GM19099 (cell line): Measurements from ENCODE around the gene SETD1B.

Source experiments
- POLR2A ChIP-seq: IDR thresholded peaks from 3 replicates; pipeline ENCODE4 v1.6.1; 2011; ENCODE audit warnings: low read depth; ENCODE audit not compliant: insufficient read length; ENCODE audit errors: extremely low read depth

Gene SETD1B

DNA sequence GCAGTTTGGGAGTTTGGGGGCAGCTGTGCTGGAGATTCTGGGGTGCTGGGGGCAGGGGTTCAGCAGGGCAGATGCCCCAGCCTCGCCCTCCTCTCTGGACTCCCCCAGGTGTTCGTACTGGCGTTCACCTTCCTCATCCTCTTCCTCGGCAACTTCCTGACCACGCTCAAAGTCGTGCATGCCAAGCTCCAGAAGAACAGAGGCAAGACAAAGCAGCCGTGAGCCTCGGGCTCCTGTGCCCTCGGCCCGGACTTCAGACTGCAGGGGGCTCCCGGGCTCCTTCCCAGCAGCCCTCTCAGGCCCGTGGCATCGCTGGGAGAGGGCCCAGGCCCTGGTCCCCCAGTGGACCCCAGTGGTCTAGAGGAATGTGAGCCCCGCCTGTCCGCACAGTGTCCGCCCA lies 28.3 kb upstream of the SETD1B start:
- TF ChIP-seq POLR2A: no peak

GRCh38 chr12:121776190-121777098 lies 27.4 kb upstream of the SETD1B start:
- no peak for TF ChIP-seq POLR2A

- TF ChIP-seq POLR2A: peak; percentile 27
These were observed 25.0 kb upstream of the SETD1B start for GRCh38 chr12:121778567-121779421.

GRCh38 chr12:121779422-121779895 lies 24.4 kb upstream of the SETD1B start:
- no peak for TF ChIP-seq POLR2A

- TF ChIP-seq POLR2A: no peak
These were observed 23.4 kb upstream of the SETD1B start for GRCh38 chr12:121780429-121780828.

DNA sequence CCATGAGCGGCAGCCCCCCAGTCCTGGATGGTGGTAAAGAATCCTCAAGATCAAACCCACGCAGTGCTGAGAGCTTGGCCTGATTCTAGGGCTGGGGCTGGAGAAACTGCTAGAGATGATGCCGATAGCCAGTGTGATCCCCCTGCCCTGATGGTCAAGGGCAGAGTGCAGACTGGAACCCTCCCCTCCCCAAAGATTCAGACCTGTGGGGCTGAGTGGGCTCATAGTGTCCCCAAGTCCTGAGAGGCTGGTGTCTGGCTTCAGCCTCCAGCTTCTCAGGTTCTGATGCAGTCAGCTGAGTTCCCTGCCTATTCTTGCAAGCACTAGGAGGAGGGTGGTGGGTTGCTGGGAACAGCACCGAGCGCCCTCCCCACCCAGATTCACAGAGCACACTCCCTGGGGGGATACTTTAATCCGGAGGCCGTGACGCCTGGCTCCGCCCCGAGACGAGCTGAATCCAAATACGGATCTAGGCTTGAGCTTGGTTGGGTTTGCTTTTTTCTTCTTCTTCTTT lies 22.3 kb upstream of the SETD1B start:
- no peak for TF ChIP-seq POLR2A

- no peak for TF ChIP-seq POLR2A
These were observed 21.5 kb upstream of the SETD1B start for GRCh38 chr12:121781998-121782979.

GRCh38 chr12:121783766-121784165 lies 20.0 kb upstream of the SETD1B start:
- TF ChIP-seq POLR2A: no peak

DNA sequence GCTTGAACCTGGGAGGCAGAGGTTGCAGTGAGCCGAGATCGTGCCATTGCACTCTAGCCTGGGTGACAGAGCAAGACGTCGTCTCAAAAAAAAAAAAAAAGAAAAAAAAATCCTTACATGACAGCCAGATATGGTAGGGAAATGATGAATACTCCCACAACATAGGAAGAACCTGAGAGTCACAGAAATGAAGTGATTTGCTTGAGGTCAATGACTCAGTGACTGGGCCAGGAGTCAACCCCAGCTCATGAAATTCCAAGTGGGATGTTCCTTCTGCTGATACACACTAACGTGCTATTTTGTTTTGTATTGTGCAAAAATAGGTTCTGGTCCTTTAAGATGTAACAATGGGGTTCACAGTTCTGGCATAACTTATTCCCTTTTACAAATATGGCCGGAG lies 19.3 kb upstream of the SETD1B start:
- no peak for TF ChIP-seq POLR2A

- no peak for TF ChIP-seq POLR2A
These were observed 17.4 kb upstream of the SETD1B start for GRCh38 chr12:121786440-121786825.

DNA sequence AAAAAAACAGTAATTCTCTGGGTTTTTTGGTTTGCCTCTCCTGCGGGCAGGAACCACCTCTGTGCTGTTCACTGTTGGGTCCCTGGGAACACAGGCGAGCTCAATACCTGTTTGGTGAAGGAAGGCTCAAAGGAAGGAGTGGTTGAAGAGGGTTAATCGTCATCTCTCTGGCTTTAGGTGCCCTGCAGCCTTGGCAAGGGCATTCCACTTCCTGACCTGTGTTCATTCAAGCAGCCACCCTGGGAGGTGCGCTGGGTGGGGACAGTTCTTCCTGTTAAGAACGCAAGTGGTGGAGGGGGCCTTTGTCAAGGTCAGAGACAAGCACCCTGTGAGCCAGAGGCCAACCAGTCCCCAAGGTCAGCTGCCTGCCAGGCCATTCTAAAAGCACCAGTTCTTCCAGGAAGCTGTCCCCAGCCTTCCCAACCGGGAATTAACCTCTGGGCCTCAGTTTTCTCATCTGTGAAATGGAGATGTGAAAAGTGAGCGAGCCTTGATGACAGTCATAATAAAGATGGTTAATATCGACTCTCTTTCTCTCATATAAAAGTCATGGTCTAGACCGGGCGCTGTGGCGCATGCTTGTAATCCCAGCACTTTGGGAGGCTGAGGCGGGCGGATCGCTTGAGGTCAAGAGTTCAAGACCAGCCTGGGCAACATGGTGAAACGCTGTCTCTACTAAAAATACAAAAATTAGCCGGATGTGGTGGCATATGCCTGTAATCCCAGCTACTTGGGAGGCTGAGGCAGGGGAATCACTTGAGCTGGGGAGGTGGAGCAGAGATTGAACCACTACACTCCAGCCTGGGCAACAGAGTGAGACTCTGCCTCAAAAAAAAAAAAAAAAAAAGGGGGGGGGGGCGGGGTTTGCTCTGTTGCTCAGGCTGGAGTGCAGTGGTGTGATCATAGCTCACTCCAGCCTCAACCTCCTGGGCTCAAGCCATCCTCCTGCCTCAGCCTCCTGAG lies 16.5 kb upstream of the SETD1B start:
- no peak for TF ChIP-seq POLR2A

- TF ChIP-seq POLR2A: no peak
These were observed 15.5 kb upstream of the SETD1B start for GRCh38 chr12:121788176-121788818.

DNA sequence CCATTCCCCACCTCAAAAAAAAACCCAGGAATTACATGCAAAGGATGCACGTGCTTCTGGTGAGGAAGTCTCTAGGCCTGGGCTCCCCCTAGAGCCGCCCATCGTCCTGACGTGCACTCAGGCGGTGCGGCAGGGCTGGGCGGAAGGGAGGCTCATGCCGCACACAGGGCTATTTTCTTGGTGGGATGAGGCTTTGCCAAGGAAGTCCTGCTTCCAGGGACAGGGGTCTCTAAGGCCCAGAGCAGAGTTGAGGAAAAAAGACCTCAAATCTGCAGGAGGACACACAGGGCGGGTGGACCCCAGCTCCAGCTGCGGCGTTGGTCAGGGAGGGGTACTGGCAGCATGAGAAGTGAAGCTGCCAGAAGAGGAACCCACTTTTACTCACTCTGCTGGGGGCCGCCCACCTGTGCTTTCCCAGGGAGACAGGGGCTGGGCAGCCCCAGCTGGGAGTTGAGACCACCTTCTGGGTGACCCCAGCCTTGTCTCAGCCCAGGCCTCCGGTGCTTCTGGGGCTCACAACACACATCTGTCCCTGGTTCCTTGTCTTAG lies 14.5 kb upstream of the SETD1B start:
- no peak for TF ChIP-seq POLR2A
